ENCODE measurements around the gene BACE1.
"Not testable (repeated sequence)": the region's sequence is repeated elsewhere in the genome, so short reads cannot be mapped to it uniquely, and the experiment has no call there.

Gene BACE1

DNA sequence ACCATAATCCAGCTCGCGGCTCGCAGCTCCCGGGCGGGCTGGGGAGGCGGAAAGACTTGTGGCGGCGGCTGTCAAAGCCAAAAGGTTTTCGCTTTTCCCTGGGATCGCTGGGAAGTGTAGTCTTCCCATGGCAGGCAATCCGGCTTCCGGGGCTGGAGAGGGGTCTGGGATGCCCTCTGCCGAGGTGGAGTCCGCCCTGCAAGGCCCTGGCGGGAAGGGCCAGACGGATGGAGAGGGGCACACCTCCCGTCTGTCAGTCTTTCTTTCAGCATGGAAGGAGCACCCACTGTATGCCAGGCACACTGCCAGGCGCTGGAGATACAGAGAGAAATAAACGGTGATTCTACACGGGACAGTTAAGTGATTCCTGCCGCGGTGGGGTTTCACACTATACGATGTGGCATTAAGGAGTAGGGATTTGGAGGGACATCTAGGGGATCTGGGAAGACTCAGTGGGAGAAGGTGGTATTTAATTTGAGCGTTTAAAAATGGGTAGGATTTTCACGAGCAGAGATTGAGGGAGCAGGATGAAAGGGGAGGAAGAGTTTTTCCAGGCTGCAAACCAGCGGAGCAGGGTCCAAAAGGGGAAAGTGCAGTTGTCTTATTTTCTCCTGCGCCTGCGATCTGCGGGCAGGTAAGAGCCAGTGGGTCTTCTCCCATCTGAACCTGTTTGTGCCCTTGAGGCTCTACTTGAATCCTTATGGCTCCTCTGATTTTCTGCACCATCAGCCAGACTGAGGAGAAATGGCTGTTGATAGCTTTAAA lies at the start of gene BACE1:
Gene BACE1 (minus strand): TSS at position 60 of the 765 bp plus-strand sequence. CDS start 461 bp downstream, outside the sequence.
- peak; percentile 57 for DNase-seq

DNA sequence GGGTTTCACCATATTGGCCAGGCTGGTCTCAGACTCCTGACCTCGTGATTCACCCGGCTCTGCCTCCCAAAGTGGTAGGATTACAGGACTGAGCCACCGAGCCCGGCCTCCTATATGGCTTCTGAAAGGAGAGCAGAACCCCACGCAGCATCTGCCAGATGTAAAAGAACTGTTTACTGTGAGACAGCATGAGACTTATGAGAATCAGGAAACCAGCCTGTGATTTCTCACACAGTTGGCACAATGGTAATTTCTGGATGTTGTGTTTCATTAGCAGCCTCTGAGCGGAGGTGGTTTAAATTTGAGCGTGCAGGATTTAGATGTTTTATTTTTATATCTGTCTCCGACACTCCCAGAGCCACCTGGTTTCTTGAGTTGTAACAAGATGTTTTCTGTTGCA lies 45.4 kb upstream of the BACE1 start:
- DNase-seq, result no peak

DNA sequence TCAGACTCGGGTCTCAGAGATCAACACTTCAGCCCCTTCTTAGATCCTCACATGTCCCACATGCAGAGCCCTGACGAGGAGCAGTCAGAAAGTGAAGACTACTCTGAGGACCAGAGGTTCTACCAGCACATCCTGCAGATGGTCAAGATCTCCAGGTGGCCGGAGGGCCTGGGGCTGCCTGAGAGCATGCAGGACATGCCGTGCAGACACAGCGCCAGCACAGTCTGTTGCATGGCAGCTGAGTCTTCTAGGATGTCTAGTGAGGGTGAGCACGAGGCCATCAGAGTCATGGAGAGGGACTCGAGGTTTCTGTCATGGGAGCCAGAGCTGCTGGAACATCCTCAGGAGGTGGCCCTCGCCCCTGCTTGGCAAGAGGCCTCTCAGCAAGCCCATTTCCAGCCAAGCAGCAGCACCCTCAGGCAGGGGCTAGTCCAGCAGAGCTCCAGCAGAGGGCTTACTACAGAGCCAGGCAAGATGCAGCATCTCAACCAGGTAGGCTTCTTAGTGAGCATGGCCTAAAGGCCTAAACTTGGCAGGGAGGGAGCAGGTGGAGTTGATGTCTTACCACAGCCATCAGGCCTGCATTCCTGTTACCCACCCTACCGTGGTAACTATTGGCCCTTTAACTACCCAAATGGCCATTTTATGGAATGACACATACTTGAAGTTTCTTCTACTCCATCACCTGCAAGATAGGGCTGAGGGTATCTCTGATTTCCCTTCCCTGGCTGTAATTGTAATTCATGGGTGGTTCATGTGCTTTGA lies 40.3 kb upstream of the BACE1 start:
- DNase-seq, result no peak

DNA sequence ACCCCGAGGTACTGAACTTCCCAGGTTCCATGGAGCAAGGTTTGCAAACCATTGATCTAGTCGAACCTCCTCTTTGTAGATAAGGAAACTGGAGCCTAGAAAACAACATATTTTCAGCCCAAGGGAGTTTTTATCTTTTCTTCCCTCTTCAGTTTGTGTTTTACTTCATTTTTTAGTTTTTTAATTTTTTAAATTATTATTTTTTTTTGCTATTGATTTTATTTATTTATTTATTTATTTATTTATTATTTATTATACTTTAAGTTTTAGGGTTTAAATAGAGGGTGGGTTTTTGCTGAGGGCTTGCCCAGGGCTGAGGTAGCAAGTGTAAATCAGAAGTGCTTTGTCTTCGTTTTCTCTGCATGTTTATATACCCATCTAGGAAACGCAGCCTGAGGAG lies 38.5 kb upstream of the BACE1 start:
- DNase-seq, result no peak

DNA sequence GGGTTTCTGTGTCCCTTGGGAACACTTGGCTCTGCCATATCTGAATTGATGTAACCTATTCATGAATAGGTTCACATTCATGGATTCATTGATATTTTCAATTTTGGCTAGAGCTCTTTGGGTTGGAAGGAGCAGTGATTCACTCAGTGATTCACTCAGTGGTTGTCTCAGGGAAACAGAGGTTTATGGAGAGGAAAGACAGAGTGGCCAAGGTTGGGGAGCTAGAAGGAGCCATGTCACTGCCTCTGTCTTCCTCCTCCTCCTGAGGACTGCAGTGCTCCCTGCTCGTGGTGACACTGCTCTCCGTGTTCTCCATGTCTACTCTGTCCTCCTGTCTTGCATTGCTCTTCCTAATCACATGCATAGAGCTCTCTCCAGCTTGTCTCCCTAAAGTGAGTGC lies 29.0 kb upstream of the BACE1 start:
- DNase-seq, result no peak

DNA sequence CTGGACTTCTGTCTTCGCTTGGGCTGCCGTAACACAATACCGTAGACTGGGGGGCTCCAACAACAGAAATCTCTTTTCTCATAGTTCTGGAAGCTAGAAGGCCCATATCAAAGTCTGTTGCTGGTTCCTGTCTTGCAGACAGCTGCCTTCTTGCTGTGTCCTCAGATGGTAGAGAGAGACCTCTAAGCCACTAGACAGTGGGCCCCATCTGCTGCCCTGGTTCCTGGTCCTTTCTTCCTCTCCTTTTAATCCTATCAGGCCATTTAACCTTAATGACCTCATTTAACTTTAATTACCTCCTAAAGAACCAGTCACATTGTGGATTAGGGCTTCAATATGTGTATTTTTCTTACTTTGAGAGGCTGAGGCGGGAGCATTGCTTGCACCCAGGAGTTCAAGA lies 21.0 kb upstream of the BACE1 start:
- DNase-seq, result no peak

DNA sequence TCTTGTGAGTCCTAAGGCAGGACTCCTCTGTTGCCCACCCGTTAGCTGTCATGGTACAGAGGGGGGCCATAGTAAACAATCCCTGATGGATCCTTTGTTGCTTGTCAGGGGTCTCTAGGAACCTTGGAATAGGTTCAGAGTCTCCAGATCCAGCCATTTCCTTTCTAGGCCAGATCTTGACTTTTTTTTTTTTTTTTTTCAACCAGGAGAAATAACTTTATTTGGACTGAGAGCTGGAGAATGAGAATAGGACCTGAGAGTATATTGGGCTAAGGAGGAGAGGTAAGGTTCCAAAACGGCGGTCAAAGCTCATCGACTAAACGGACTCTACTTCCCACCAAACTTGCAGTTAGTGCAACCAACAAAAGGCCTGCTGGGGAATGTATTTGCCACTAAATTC lies 19.3 kb upstream of the BACE1 start:
- no peak for DNase-seq

DNA sequence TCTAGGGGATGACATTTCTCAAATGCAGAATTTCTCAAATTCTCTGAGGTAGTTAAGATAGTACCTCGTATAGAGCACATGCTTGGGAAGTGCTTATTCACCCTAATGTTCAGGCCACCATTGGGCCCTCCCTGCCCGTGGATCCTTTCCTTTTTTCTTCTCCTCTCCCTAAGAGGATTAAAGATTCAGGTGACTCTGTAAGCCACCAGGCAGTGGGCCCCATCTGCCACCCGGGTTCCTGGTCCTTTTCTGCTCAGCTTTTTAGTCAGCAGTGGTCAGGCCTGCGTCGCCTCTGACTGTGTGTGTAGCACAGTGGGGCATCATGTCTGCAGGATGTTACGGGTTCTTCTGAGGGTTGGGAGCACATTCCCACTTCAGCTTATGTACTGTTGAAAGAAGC lies 18.8 kb upstream of the BACE1 start:
- no peak for DNase-seq

DNA sequence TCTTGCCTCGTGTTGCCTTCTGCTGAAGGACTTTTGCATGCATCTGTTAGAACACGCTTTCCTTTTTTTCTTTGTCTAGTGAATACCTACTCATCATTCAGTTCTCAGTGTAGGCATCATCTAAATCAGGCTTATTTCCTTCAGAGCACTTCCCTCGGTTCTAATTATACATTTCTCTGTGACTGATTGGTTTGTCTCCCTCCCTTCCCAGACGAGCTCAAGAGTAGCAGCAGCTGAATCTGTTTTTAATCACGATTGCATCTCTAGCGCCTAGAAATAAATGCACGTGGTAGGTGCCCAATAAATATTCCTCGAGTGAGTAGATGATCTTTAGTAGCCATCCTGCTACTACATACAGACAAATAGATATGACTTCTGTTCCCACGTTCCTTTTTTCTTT lies 17.9 kb upstream of the BACE1 start:
- DNase-seq, result no peak

DNA sequence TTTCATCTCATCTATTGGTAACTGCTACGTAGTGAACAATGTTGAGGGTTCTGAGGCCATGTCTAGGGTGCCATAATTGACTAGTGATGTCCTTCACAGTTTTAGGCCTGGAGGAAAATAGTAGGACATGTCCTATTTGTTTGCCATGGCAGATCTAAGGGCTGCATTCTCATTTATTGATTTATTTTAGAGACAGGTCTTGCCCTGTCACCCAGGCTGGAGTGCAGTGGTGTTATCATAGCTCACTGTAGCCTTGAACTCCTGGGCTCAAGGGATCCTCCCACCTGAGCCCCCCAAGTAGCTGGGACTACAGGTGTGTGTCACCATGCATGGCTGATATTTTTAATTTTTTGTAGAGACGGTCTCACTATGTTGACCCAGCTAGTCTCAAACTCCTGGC lies 16.8 kb upstream of the BACE1 start:
- DNase-seq, result no peak

DNA sequence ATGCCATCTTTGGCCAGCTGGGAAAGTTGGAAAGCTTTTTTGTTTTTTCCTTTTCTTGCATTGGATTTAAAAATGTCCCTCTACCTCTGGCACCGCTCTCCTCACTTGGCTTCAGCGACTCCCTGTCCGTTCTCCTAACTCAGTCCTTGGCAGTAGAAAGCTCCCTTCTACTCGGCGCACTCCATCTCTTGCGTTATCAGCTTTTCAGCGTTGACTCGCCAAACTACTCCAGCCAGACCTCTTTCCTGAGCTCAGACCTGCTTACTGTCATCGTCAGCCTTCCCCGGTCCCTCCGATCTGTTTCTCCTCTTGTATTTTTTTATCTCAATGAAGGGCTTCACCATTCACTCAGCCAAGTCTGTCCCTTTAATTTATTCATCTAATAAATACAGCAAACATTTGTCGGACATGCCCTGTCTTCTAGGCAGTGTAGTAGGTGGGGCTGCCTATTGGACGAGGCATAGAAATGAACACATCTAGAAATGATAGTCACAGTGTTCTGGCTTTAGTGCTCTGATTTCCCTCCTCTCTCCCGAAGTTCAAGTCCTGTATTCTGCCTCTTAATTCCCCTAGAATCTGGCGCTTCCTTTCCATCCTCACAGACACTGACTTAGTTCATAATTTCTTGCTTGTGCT lies 12.4 kb upstream of the BACE1 start:
- peak; percentile 11 for DNase-seq

DNA sequence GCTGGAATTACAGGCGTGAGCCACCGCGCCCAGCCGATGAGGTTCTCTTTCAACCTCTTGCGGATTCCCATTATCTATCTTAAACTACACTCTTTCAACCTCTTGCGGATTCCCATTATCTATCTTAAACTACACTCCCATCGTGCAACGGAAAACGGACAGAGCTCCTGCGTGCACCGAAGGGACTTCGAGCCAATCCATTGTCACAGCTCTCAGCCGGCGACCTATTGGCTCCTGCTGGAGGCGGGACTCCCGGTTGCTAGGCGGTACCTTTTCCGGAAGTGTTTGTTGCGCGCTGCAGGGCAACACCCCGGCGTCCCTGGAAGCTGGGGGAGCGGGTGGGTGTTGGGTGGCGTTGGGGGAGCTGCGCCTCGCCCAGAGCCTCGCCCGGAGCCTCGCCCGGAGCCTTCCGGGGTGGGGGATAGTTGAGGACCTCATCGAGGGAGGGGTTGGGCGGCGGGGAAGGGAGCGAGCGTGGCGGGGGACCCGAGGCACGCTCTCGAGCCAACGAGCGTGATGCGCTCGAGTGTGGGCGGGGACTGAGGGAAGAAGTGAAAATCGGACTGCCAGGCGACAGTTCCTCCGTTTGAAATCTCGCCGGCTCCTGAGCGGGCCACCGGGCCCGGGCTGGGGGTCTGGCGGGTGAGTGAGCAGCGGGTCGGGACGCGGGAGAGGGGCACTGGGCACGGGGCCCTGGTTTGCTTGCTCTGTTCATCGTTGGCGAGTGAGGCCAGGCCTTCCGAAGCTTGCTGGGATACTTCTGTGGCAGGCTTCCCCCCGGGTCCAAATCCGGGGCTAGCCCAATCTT lies 11.7 kb upstream of the BACE1 start, which contains the start of gene CEP164:
Gene CEP164 (plus strand): TSS at position 288 of the 808 bp plus-strand sequence. CDS start 10,733 bp downstream, outside the sequence.
- peak; percentile 98 for DNase-seq

DNA sequence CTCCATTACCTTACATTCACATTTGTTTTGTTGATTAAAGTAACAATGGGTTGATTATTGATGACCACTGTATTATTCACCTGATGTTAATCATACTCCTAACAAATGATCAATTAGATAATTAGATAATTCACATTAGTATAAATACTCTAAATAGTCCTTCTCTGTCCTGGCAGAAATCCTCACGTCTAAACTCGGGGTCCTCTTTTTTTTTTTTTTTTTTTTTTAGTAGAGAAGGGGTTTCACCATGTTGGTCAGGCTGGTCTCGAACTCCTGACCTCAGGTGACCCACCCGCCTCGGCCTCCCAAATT lies 11.2 kb upstream of the BACE1 start:
- not testable (repeated sequence) for DNase-seq

DNA sequence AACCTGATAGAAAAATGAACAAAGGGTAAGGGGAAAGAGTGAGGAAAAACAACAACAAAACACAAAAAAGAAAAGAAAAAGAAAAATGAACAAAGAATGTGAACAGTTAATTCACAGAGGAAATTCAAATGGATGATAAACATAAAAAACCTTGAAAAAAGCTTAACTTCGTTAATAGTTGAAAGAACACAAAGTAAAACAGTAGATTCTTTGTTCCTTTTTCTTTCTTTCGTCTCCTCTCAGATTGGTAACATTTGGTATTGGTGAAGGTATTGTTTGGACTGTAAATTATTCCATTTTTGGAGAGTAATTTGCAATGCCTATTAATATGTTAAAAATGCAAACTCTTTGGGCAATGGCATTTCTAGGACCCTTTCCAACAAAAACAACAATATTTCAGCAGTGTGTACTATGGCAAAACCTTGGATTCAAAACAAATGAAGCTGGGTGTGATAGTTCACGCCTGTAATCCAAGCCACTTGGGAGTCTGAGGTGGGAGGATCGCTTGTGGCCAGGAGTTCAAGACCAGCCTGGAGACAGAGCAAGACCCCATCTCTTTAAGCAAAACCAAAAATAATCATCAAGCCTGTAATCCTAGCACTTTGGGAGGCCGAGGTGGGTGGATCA lies 3.3 kb upstream of the BACE1 start:
- no peak for DNase-seq

DNA sequence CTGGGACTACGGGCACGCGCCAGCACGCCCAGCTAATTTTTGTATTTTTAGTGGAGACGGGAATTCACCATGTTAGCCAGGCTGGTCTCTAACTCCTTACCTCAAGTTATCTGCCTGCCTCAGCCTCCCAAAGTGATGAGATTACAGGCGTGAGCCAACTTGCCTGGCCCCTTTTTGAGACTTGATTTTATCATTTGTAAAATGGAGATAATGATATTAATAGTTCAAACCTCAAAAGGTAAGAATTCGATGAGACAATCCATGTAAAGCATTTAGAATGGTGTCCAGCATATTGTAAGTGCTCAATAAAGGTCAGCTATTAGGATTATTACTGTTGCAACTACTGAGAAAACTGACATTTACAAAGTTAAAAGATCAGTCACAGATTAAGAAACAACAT lies 2.7 kb upstream of the BACE1 start:
- DNase-seq, result no peak

DNA sequence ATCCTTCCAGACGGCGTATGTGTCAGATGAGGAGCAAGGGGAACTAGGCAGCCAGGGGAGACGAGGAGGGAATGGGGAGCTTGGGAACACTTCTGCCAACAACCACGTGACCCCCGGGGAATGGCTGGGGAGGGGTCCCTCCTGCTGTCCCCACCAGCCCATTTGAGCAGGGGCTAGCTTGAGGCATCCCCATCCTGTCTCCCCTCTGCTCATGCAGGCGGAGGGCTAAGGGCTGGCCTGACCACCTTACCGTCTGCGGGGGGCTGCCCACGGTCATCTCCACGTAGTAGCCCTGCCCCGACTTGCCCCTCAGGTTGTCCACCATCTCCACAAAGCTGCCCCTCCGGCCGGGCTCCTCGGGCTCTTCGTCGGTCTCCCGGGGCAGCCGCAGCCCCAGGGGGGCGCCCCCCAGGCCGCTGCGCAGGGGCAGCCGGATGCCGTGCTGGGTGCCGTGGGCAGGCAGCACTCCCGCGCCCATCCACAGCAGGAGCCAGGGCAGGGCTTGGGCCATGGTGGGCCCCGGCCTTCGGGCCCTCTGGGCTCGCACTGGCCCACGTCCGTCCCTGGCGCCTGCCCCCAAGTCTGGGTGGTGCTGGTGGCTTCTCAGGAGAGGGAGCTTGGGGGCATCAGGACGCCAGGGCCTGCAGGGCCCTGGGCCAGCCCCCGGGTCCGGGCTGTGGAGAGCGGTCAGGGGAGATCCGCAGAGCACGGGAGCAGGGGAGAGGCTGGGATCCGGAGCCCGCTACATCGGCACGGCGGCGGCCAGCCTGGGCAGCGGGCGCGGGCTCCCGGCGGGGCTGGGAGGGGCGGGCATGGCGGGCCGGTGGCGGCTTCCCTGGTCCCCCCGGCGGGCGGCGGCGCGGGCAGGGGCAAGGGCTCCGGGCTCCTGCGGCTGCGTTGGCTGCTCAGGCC lies 515 bp downstream of the BACE1 start:
- DNase-seq, result no peak

DNA sequence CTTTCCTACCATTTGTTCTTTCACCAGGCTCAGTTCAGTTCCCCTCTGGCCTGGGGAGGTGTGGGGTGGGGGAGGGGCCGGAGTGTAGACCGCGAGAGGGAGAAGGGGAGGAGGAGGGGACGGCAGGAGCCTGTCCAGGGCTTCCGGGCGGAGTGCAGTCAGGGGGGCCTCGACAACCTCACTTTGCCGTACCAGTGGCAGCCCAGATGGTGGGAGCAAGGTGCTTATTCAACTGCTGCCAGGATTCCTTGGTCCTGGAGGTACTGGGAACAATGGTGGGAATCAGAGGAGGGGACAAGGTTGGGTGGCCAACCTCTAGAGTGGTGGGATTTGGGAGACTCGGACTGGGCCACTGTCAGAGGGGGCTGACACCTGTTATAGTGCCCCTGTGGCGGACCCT lies 1.2 kb downstream of the BACE1 start:
- DNase-seq, result no peak

DNA sequence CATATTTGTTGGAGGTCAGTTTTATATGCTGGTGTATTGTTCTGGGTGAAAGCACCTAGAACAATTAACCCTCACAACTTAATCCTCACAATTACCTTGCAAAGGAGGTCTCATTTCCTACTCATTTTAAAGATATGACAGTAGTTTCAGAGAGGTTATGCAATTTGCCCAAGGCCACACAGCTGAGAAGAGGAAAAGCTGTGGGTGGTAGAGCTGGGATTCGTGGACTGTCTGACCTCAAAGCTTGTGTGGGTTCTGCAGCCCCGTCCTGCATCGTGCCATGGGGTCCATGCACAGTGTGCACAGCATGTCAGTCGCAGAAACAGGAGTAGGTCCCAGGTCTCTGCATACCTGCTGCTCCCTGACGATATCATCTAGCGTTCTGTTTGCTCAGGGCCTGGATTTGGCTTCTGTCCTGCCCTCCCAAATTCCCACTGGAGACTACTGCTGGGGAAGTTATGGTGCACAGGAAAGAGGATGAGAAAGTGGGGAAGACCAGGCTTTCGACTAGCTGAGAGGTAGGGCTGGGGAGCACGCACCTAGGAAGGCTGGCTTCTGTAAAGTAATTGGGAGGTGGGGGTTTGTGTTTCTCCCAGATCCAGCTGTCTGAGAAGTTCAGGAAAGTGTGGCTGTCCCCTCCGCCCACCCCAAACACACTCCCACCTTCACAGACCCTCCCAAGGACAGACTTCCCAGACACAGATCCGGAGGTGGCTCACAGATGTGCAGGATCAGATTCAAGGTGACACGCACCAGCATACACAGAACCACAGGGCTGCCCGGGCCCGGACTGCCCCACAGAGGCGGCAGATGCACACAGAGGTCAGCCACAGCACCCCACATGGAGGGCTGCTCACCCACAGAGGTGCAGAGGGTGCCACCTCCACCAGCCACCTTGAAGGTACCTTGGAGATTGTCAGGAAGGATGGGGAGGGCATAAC lies 2.0 kb downstream of the BACE1 start:
- DNase-seq, result peak; percentile 25

DNA sequence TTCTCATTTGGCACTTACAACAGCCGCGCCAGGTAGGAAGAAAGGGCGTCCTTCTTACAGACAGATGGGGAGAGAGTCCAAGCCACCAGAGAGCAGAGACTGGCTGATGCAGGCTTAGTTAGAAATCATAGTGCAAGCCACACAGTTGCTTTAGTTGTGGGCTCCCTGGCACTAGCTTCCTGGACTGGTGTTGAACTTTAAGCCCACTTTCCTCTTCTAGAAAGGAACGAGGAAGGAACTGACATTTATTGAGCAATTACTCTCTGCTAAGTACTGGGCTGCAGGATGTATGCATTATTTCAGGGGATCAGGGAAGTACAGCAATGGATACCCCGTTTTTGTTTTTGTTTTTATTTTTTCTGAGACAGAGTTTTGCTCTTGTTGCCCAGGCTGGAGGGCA lies 3.0 kb downstream of the BACE1 start:
- peak; percentile 62 for DNase-seq

DNA sequence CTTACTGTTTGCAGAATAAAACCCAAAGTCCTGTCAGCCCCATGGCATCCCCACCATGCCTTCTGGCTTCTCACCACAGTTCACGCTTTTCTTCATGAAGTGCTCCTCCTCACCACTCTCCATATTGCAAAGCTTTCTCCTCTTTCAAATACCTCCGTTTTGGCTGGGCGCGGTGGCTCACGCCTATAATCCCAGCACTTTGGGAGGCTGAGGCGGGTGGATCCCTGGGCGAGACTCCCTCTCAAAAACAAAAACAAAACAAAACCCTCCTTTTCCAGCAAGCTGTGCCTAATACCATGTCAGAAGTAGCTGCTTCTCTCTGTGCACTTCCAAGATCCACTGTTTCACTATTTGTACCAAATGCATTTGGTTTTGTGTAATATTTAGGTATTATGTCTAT lies 6.7 kb downstream of the BACE1 start:
- DNase-seq, result no peak

Data from inflammatory macrophage treated with lipopolysaccharide for 4 hours (primary cell).